ENCODE data around the gene EEPD1.

The EEPD1 gene

GRCh38 chr7:36284456-36285090, 131.5 kb downstream of the EEPD1 start:
- no peak overlapping the region for H3K27ac ChIP-seq
- H3K36me3 ChIP-seq (replicated peaks), result no peaks in the 10 kb centered on the region
- H3K4me3 ChIP-seq (ENCODE audit: low read depth, low read length), result no peak overlapping the region
- no peak for DNase-seq
- H3K27me3 ChIP-seq (replicated peaks), result no peaks in the 10 kb centered on the region
- in situ Hi-C loops (cut with HindIII; ENCODE audit: low pct_ligation_motif_present, low sequenced_read_pairs), result no loop called here
- TF ChIP-seq CTCF (IDR thresholded peaks at IDR 0.05; ENCODE audit: low read depth, low read length, missing control alignments), result no peak

- in situ Hi-C loops (cut with HindIII; ENCODE audit: low pct_ligation_motif_present, low sequenced_read_pairs), result no loop called here
Measured at GRCh38 chr7:36285276-36285675, 132.2 kb downstream of the EEPD1 start.

GRCh38 chr7:36286226-36286625, 133.2 kb downstream of the EEPD1 start:
- Histone ChIP-seq H3K36me3 (replicated peaks) (no peaks in the 10 kb centered on the region), H3K27ac (no peak overlapping the region), H3K4me3 (ENCODE audit: low read depth, low read length) (no peak overlapping the region), H3K27me3 (replicated peaks) (no peaks in the 10 kb centered on the region)
- DNase-seq, result no peak
- in situ Hi-C loops (cut with HindIII; ENCODE audit: low pct_ligation_motif_present, low sequenced_read_pairs), result no loop called here
- no peak for TF ChIP-seq CTCF (IDR thresholded peaks at IDR 0.05; ENCODE audit: low read depth, low read length, missing control alignments)

More at GRCh38 chr7:36285276-36285675, 132.2 kb downstream of the EEPD1 start:
- no peak overlapping the region for H3K27ac ChIP-seq
- no peak for DNase-seq
- H3K36me3 ChIP-seq (replicated peaks), result no peaks in the 10 kb centered on the region
- TF ChIP-seq CTCF (IDR thresholded peaks at IDR 0.05; ENCODE audit: low read depth, low read length, missing control alignments), result no peak
- H3K27me3 ChIP-seq (replicated peaks), result no peaks in the 10 kb centered on the region
- H3K4me3 ChIP-seq (ENCODE audit: low read depth, low read length), result no peak overlapping the region

DNA sequence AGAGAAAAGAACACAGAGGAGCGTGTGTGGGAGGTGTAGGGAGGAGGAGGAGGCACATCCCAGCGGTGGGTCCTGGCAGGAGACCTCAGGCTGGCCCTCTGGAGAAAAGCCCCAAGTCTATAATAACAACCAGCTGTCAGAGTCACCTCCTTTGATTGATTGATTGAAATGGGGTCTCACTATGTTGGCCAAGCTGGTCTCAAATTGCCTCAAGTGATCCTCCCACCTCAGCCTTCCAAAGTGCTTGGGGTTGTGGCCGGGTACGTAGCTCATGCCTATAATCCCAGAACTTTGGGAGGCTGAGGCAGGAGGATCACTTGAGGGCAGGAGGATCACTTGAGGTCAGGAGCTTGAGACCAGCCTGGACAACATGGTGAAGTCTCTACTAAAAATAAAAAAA, 133.6 kb downstream of the EEPD1 start:
- no peak overlapping the region for H3K4me3 ChIP-seq (ENCODE audit: low read depth, low read length)
- H3K27ac ChIP-seq, result no peak overlapping the region
- no peak for DNase-seq
- no peak for TF ChIP-seq CTCF (IDR thresholded peaks at IDR 0.05; ENCODE audit: low read depth, low read length, missing control alignments)
- in situ Hi-C loops (cut with HindIII; ENCODE audit: low pct_ligation_motif_present, low sequenced_read_pairs), result no loop called here
- no peaks in the 10 kb centered on the region for H3K36me3 ChIP-seq (replicated peaks)
- no peaks in the 10 kb centered on the region for H3K27me3 ChIP-seq (replicated peaks)

DNA sequence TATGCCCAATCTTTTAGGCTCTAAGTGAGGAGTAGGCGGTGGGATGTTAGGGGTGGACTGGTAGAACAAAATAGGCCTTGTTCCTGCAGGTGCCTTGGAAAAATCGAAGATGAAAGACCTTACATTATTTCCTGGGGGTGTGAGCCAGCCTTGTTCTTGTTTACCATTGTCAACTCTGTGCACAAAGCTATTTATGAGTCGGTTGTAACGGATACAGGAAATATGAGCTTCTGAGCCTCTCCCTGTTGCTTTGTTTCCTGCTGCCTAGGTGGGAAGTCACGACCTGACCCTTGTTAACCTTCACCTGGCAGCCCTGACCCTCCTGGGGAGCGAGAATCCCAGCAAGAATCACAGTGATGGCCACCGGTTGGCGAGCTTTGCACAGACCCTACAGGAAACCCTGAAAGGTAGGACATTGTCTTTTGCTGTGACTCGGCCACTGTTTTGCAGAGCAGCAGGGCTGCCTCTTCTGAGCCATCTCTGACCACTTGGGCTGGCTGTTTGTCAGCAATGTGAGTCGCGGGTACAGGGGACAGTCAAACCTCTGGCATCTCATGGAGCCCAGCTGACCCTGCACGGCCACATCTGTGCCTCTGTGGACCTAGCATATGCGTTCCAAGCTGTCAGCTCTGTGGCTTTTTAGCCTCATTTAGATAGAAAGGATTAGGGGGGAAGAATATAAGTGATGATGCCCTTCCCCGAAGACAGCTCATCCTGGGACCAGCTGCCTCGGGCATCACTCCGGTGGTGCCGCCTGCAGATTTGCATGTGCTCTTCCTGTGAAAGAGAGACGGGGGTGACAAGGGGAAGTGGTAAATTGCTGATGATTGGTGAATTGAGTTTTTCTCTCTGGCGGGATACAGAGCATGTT, 134.6 kb downstream of the EEPD1 start:
- DNase-seq, result no peak
- TF ChIP-seq CTCF (IDR thresholded peaks at IDR 0.05; ENCODE audit: low read depth, low read length, missing control alignments), result no peak

More for the DNA sequence above, 134.6 kb downstream of the EEPD1 start:
- H3K27ac ChIP-seq, result no peak overlapping the region
- no peaks in the 10 kb centered on the region for H3K27me3 ChIP-seq (replicated peaks)
- H3K36me3 ChIP-seq (replicated peaks), result no peaks in the 10 kb centered on the region
- no peak overlapping the region for H3K4me3 ChIP-seq (ENCODE audit: low read depth, low read length)
- in situ Hi-C loops (cut with HindIII; ENCODE audit: low pct_ligation_motif_present, low sequenced_read_pairs), result no loop called here

Measured in brain microvascular endothelial cell (primary cell).